Upper lobe of right lung (tissue), 1 donor: ENCODE data around the gene PM20D2. TPM values are rescaled to one million over a fixed set of nuclear protein-coding genes. Genes with fewer than 3 reads are reported as not detected.
"Not testable (repeated sequence)": the region's sequence is repeated elsewhere in the genome, so short reads cannot be mapped to it uniquely, and the experiment has no call there.

ENCODE experiments used
- ATAC-seq: fragments of 200-7000 bp; cut with Tn5 transposase; one replicate; pipeline ENCODE4 v1.9.1; 2020; ENCODE audit warnings: mild to moderate bottlenecking, moderate library complexity
- DNase-seq: peaks from one replicate; pipeline ENCODE4 v3.0.0-alpha.2; 2020
- H3K27ac ChIP-seq: fragments of 200-600 bp; one replicate; pipeline ENCODE4 v1.8.0; 2022
- H3K27me3 ChIP-seq: fragments of 200-600 bp; one replicate; pipeline ENCODE4 v1.8.0; 2022; ENCODE audit warnings: mild to moderate bottlenecking
- H3K36me3 ChIP-seq: fragments of 200-600 bp; one replicate; pipeline ENCODE4 v1.8.0; 2022
- H3K4me1 ChIP-seq: fragments of 200-600 bp; one replicate; pipeline ENCODE4 v1.8.0; 2022
- H3K4me3 ChIP-seq: fragments of 200-600 bp; one replicate; pipeline ENCODE4 v1.8.0; 2022; ENCODE audit warnings: mild to moderate bottlenecking
- H3K9me3 ChIP-seq: fragments of 200-600 bp; one replicate; pipeline ENCODE4 v1.8.0; 2022
- intact Hi-C: fragments of 100-400 bp; cut with DNase I; formaldehyde crosslinking; loops from one replicate; pipeline ENCODE4 v1.11.0; 2022
- total RNA-seq: library from RNA; stranded (reverse); fragmentation: NEBNext Ultra II Directional; extraction: Animal tissue kit (Norgen Biotek cat#: 25700); gene quantifications from one replicate; pipeline ENCODE4 v1.2.1, GENCODE V29; 2021
- TF ChIP-seq, protein P1 (sequence below): fragments of 200-600 bp; IDR thresholded peaks from one replicate; pipeline ENCODE4 v1.8.0; 2022; ENCODE audit warnings: antibody characterized with exemption
- donor health status: DM: no; HTN: yes; CAD: no; lungs with severe emphysema.

PM20D2 gene
- total RNA-seq, 1 donor from 2014 or later: 7.1 TPM

DNA sequence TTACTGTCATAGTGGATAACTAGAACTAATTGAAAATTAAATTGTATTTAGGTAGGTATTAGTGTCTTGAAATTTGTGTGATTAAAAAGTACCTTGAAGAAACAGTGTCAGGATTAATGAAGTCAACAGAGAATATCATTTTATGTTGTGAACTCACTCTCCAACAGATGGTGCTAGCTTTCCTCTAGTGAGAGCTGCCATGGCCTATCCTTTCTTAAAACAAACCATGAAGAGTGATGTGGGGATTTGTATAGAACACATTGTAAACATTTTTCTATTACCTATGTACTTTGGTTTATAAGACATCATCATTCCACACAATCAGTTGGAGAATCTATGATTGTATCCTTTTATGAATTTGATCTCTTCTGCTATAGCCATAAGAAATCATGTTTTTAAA lies 23.2 kb upstream of the PM20D2 start:
- TF ChIP-seq, protein P1, sequence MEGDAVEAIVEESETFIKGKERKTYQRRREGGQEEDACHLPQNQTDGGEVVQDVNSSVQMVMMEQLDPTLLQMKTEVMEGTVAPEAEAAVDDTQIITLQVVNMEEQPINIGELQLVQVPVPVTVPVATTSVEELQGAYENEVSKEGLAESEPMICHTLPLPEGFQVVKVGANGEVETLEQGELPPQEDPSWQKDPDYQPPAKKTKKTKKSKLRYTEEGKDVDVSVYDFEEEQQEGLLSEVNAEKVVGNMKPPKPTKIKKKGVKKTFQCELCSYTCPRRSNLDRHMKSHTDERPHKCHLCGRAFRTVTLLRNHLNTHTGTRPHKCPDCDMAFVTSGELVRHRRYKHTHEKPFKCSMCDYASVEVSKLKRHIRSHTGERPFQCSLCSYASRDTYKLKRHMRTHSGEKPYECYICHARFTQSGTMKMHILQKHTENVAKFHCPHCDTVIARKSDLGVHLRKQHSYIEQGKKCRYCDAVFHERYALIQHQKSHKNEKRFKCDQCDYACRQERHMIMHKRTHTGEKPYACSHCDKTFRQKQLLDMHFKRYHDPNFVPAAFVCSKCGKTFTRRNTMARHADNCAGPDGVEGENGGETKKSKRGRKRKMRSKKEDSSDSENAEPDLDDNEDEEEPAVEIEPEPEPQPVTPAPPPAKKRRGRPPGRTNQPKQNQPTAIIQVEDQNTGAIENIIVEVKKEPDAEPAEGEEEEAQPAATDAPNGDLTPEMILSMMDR: peak; percentile 45
- no peaks in the 10 kb centered on the region for H3K27me3 ChIP-seq
- H3K36me3 ChIP-seq: no peaks in the 10 kb centered on the region
- ATAC-seq: peak; percentile 58
- no peak overlapping the region for H3K4me3 ChIP-seq
- intact Hi-C loops: no loop called here
- H3K27ac ChIP-seq: no peak overlapping the region
- H3K9me3 ChIP-seq: no peaks in the 10 kb centered on the region
- H3K4me1 ChIP-seq: no peaks in the 10 kb centered on the region
- no peak for DNase-seq

DNA sequence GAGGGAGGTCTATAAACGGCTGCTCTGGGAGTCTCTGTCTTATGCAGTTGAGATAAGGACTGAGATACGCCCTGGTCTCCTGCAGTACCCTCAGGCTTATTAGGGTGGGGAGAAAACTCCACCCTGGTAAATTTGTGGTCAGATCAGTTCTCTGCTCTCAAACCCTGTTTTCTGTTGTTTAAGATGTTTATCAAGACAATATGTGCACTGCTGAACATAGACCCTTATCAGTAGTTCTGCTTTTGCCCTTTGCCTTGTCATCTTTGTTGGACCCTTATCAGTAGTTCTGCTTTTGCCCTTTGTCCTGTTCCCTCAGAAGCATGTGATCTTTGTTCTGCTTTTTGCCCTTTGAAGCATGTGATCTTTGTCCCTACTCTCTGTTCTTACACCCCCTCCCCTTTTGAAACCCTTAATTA lies 17.6 kb upstream of the PM20D2 start:
- intact Hi-C loops, ATAC-seq, DNase-seq, H3K27ac ChIP-seq, H3K27me3 ChIP-seq, H3K36me3 ChIP-seq, H3K9me3 ChIP-seq, H3K4me3 ChIP-seq, H3K4me1 ChIP-seq: not testable (repeated sequence)

DNA sequence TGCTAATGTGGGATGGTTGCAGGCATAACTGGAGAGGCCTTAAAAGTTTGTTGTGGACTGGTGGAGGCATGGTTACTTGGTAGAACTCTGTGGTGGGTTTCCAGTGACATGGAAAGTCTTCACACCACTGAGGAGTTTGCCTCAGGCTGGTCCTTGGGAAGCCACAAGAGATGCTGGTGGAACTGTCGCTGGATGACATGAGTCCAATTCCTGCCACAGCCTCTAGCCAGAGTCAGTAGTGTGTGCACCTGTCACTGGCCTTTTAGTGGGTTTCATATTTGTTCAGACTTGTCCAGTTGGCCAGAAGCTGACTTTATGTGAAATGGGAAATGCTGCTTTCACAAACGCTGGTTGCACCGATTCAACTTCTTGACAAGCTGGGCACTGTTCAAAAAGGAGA lies 14.3 kb upstream of the PM20D2 start:
- no peaks in the 10 kb centered on the region for H3K36me3 ChIP-seq
- ATAC-seq: no peak
- H3K27me3 ChIP-seq: no peaks in the 10 kb centered on the region
- H3K9me3 ChIP-seq: peaks cover 3% of the 10 kb centered on the region
- H3K4me1 ChIP-seq: no peaks in the 10 kb centered on the region
- no peak overlapping the region for H3K4me3 ChIP-seq
- intact Hi-C loops: no loop called here
- H3K27ac ChIP-seq: no peak overlapping the region
- DNase-seq: no peak
- TF ChIP-seq, protein P1: no peak

DNA sequence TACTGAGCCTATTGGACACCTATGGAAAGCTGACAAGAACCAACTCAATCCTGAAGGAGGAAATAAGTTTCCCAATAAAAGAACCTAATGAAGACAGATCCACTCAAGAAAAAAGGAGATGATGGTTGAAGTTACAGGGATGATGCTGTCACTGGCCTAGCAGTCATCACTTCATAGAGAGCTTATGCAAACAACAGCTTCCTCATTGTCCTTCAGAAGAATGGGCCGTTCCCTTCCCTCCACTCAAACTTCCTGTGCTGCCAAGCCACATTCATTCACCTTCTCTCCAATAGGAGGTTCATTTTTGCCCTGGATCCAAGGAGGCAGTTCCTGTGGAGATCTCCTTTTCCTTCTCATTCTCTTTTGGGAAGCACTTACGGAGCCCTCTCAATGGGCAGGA lies 13.8 kb upstream of the PM20D2 start:
- intact Hi-C loops: no loop called here
- ATAC-seq: peak; percentile 38

DNA sequence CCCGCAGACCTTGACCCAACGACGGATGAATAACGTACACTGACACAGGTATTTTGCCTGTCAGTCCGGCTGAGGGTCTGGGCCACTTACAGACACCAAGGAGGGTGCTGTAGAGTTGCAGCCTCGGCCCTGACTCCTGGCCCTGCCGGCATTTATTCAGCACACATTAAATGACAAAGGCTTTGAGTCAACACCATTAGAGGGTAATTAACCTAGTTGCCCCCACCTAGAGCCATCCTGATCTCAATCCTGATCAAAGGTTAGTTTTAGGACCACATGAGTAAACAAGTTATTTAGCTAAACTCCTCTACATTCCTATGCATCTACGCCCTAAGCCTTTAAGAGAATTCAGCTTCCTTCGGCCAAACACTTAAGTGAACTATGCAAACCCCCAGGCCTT lies 11.9 kb upstream of the PM20D2 start:
- no peaks in the 10 kb centered on the region for H3K27me3 ChIP-seq
- no peak overlapping the region for H3K4me3 ChIP-seq
- H3K4me1 ChIP-seq: no peaks in the 10 kb centered on the region
- intact Hi-C loops: no loop called here
- ATAC-seq: no peak
- no peaks in the 10 kb centered on the region for H3K36me3 ChIP-seq
- no peak overlapping the region for H3K27ac ChIP-seq
- TF ChIP-seq, protein P1: no peak
- H3K9me3 ChIP-seq: no peaks in the 10 kb centered on the region
- no peak for DNase-seq

More for the DNA sequence above, 13.8 kb upstream of the PM20D2 start:
- H3K36me3 ChIP-seq: no peaks in the 10 kb centered on the region
- H3K27me3 ChIP-seq: no peaks in the 10 kb centered on the region
- TF ChIP-seq, protein P1: no peak
- H3K4me1 ChIP-seq: no peaks in the 10 kb centered on the region
- no peak for DNase-seq
- no peak overlapping the region for H3K27ac ChIP-seq
- H3K9me3 ChIP-seq: peaks cover 3% of the 10 kb centered on the region
- no peak overlapping the region for H3K4me3 ChIP-seq

DNA sequence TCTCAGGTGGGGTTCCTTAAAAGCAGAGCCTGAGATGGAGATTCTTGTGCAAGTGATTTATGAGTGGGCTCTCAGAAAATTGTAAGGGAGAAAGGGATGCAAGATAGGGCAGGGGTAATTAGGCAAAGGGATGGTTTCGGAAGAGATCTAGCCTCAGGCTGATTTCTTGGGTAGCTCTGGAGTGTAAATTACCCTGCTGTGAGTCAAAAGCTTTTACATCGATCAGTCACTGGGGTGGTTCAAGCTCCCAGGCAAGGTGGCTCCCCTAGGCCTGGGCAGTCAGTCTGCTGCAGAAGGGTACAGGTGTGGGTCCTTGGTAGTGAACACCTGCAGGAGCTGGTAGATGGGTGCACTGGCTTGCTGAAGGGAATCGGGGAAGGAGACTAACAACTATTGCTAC lies 11.1 kb upstream of the PM20D2 start:
- no peak overlapping the region for H3K27ac ChIP-seq
- intact Hi-C loops: no loop called here
- H3K9me3 ChIP-seq: no peaks in the 10 kb centered on the region
- DNase-seq (no peak), ATAC-seq (no peak)
- H3K4me1 ChIP-seq: no peaks in the 10 kb centered on the region
- TF ChIP-seq, protein P1: no peak
- no peaks in the 10 kb centered on the region for H3K27me3 ChIP-seq
- H3K36me3 ChIP-seq: no peaks in the 10 kb centered on the region
- no peak overlapping the region for H3K4me3 ChIP-seq
